Measurements from ENCODE around the gene XPR1.
"Not testable (repeated sequence)": the region's sequence is repeated elsewhere in the genome, so short reads cannot be mapped to it uniquely, and the experiment has no call there.

XPR1 gene

GRCh38 chr1:180724055-180724454, 92.2 kb downstream of the XPR1 start:
- DNase-seq = peak; percentile 3

- not testable (repeated sequence) for DNase-seq
These were observed 94.2 kb downstream of the XPR1 start for GRCh38 chr1:180726024-180726423.

- DNase-seq = not testable (repeated sequence)
These were observed 95.9 kb downstream of the XPR1 start for GRCh38 chr1:180727751-180728150.

- DNase-seq = no peak
These were observed 96.8 kb downstream of the XPR1 start for GRCh38 chr1:180728472-180729106.

- DNase-seq = no peak
These were observed 99.3 kb downstream of the XPR1 start for GRCh38 chr1:180731131-180731530.

- DNase-seq = no peak
These were observed 101.0 kb downstream of the XPR1 start for GRCh38 chr1:180732866-180733265.

GRCh38 chr1:180734366-180734765, 102.5 kb downstream of the XPR1 start:
- no peak for DNase-seq

- no peak for DNase-seq
These were observed 110.8 kb downstream of the XPR1 start for GRCh38 chr1:180742663-180743062.

GRCh38 chr1:180743868-180744267, 112.0 kb downstream of the XPR1 start:
- no peak for DNase-seq

- no peak for DNase-seq
These were observed 113.3 kb downstream of the XPR1 start for GRCh38 chr1:180745098-180745497.

- DNase-seq = no peak
These were observed 120.1 kb downstream of the XPR1 start for GRCh38 chr1:180751921-180752320.

GRCh38 chr1:180754453-180754852, 122.6 kb downstream of the XPR1 start:
- no peak for DNase-seq

GRCh38 chr1:180757657-180758056, 125.8 kb downstream of the XPR1 start:
- DNase-seq = peak; percentile 50

GRCh38 chr1:180762796-180763195, 131.0 kb downstream of the XPR1 start:
- DNase-seq = no peak

- DNase-seq = no peak
These were observed 133.3 kb downstream of the XPR1 start for GRCh38 chr1:180765151-180765550.

GRCh38 chr1:180769889-180770288, 138.1 kb downstream of the XPR1 start:
- DNase-seq = no peak

GRCh38 chr1:180773210-180773865, 141.5 kb downstream of the XPR1 start:
- no peak for DNase-seq

GRCh38 chr1:180775801-180776200, 144.0 kb downstream of the XPR1 start:
- no peak for DNase-seq

- no peak for DNase-seq
These were observed 145.4 kb downstream of the XPR1 start for GRCh38 chr1:180777072-180777689.

GRCh38 chr1:180778782-180779398, 147.1 kb downstream of the XPR1 start:
- peak; percentile 38 for DNase-seq

- no peak for DNase-seq
These were observed 147.8 kb downstream of the XPR1 start for GRCh38 chr1:180779584-180779983.

GRCh38 chr1:180781718-180782117, 149.9 kb downstream of the XPR1 start:
- DNase-seq = no peak

GRCh38 chr1:180785291-180785690, 153.5 kb downstream of the XPR1 start:
- DNase-seq = no peak

- DNase-seq = no peak
These were observed 154.1 kb downstream of the XPR1 start for GRCh38 chr1:180785887-180786286.

All from hematopoietic multipotent progenitor cell treated with erythropoietin and hydrocortisone succinate and interleukin-3 and kit ligand, for 6 days (in vitro differentiated cells).